ENCODE measurements around the gene RGS19.
A peak's percentile ranks its signal among the peaks of the same experiment; 100 is the strongest.

Gene RGS19

GRCh38 chr20:64062596-64063388 is 16.5 kb downstream of the RGS19 start, which contains the start of gene TCEA2:
Gene TCEA2 (plus strand): TSS chr20:64063198. CDS start chr20:64063313, 115 bp downstream.
- peak; percentile 94 to 95 for DNase-seq

- DNase-seq = no peak
Observed at GRCh38 chr20:64062276-64062595, 17.1 kb downstream of the RGS19 start.

GRCh38 chr20:64058536-64058935 is 20.8 kb downstream of the RGS19 start:
- no peak for DNase-seq

GRCh38 chr20:64057628-64058498 is 21.5 kb downstream of the RGS19 start:
- DNase-seq = peak; percentile 81 to 83

GRCh38 chr20:64056889-64057627 is 22.3 kb downstream of the RGS19 start:
- no peak for DNase-seq

GRCh38 chr20:64056639-64056888 is 22.8 kb downstream of the RGS19 start:
- no peak for DNase-seq

GRCh38 chr20:64055893-64056638 is 23.3 kb downstream of the RGS19 start:
- DNase-seq = no peak

GRCh38 chr20:64055396-64055892 is 23.9 kb downstream of the RGS19 start:
- DNase-seq = no peak

- DNase-seq = no peak
Observed at GRCh38 chr20:64053841-64054661, 25.3 kb downstream of the RGS19 start.

- DNase-seq = no peak
Observed at GRCh38 chr20:64052987-64053840, 26.1 kb downstream of the RGS19 start.

GRCh38 chr20:64052326-64052722 is 27.0 kb downstream of the RGS19 start:
- DNase-seq = no peak

GRCh38 chr20:64051561-64052325 is 27.6 kb downstream of the RGS19 start:
- no peak for DNase-seq

GRCh38 chr20:64051033-64051452 is 28.3 kb downstream of the RGS19 start:
- DNase-seq = no peak

GRCh38 chr20:64050261-64051032 is 28.9 kb downstream of the RGS19 start:
- DNase-seq = no peak

GRCh38 chr20:64049878-64050260 is 29.4 kb downstream of the RGS19 start:
- no peak for DNase-seq

- DNase-seq = no peak
Observed at GRCh38 chr20:64049060-64049877, 30.0 kb downstream of the RGS19 start, which contains the start of gene SOX18. Gene SOX18 (minus strand): TSS chr20:64049639. CDS start chr20:64049516, 123 bp downstream.

GRCh38 chr20:64048402-64049044 is 30.8 kb downstream of the RGS19 start:
- no peak for DNase-seq
